ENCODE data around the gene CD180.

- TF ChIP-seq CTCF (conservative IDR thresholded peaks at IDR 0.05 in 1 of 2, IDR thresholded peaks at IDR 0.05 in 1 of 2; ENCODE audit: low read depth in 1 of 2, low read length in 2 of 2) (no peak), EZH2 (IDR thresholded peaks at IDR 0.05; ENCODE audit: low read length, missing control alignments) (no peak)
These were observed 28.5 kb downstream of the CD180 start for GRCh38 chr5:67168069-67168468.
